GDM1 (cell line): Measurements from ENCODE around the gene PGM2L1.

Experiments
- DNase-seq: peaks from one replicate; lab custom pipeline; 2025; lab: John Stamatoyannopoulos, UW

The PGM2L1 gene

DNA sequence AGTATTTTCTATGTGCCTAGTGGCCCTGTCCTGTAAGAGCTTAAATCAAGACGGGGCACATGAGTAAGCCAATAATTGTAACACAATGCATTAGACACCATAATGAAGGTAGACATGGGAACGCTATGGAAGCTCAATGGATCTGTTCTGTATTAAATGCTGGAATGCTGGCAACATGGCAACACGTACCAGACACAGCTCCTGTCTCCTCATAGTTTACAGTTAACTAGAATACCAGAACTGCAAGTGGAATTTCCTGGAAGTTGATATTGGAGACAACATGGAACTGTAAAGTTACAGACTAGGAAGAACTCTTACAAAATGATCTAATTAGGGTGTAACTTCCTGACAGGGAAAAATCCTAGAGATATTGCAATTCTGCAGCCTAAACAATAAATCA is 99.2 kb downstream of the PGM2L1 start:
- DNase-seq = no peak

DNA sequence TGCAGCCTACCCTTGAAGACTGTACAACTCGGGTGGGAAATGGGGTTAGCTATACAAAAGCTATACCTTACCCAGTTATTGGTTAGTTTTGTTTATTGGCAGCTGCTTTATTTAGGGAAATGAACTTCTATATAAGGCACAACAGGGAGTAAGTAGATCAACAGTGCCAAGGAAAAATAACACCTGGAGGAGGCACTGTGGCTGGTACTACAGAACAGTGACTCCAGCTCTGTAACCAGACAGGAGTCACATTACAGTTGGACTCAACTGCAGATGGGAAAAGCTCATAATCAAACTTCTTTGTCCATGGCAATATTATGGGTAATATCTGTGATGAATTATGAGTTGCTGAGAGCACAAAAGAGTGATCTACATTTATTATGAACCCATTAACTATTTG is 100.7 kb downstream of the PGM2L1 start:
- DNase-seq = no peak

DNA sequence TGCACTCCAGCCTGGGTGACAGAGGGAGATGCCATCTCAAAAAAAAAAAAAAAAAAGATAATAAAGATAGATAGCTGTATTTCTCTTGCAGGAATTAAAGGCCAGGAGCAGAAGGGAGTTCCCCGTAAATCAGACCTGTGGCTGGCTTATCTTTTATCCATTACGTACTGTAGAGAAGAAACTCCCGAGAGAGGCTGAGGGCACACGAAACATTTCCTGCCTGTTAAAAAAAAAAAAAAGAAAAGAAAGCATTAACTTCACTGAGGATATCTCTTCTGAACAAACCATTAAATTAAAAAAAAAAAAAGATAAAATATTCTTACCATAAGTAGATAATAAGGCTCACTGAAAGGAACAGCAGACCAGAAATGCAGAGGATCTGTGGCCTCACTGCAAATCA is 109.3 kb downstream of the PGM2L1 start:
- no peak for DNase-seq

DNA sequence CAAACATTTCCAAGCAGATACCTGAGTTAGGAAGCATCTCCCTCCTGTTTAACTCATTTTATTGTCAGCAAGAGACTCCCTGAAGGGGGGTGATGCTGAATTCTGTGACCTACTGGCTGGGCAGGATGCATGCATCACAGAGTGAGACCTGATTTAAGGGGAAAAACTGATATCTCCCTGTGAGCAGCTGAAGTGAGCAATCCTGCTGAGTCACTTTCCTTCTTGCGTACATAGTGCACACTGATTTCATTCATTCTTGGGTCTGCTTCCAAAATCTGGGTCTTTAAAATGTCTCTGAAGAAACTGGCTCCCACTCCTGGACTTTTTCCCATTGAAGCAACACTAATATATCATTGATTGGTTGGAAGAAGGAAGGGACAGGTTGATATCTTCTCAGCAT is 110.1 kb downstream of the PGM2L1 start:
- DNase-seq = no peak

DNA sequence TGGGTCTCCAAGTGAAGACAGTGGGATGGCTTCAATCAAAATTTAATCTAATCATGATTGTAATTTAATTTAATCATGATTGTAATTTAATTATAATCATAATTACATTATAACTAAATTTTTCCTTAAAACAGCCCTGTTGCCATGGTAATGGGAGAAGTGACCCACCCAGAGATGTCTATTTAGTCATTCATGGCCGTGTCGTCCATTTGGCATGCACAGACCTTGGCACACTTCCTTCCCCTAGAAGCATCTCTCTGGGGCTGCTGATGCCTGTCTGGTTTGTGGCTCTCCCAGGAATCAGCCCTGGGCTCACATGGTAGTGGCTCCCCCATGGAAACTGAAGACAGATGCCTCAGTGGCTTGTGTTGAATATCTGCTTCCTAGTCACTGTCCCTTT is 113.8 kb downstream of the PGM2L1 start:
- no peak for DNase-seq

DNA sequence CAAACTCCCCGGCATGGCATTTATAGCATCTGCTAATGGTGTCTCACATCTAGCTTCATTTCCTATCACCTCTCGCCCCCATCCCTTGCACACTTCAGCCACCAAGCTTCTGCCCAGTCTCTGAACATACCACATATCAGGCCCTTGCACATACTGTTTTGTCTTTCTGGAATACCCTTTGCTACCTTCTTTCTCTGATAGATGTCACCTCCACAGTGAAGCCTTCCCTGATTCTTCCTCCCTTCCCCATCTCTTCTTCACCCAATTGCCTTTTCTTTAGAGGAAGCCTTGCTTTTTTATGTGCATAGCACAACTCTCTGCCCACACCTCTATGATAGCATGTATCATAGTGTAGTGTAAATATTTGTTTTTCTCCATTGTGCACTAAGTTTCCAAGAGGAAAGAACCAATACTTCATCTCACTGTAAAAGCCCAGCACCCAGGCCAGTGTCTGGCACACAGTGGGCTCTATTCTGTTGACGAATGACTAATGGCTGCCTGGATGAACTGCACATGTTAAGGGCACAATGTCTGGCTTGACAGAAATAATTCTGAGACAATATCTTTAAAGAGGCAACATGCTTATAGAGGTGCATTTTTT is 114.6 kb downstream of the PGM2L1 start:
- no peak for DNase-seq

DNA sequence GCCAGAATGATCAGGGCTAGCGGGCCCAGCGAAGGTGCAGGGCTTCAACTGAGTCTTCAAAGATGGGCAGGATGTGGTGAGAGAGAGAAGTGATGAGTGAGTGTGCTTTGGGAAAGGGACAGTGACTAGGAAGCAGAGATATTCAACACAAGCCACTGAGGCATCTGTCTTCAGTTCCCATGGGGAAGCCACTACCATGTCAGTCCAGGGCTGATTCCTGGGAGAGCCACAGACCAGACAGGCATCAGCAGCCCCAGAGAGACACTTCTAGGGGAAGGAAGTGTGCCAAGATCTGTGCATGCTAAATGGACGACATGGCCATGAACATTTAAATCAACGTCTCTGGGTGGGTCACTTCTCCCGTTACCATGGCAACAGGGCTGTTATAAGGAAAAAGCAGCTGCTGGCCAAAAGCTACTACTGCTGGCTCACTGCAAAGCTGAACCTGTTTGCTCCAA is 115.3 kb downstream of the PGM2L1 start:
- no peak for DNase-seq

DNA sequence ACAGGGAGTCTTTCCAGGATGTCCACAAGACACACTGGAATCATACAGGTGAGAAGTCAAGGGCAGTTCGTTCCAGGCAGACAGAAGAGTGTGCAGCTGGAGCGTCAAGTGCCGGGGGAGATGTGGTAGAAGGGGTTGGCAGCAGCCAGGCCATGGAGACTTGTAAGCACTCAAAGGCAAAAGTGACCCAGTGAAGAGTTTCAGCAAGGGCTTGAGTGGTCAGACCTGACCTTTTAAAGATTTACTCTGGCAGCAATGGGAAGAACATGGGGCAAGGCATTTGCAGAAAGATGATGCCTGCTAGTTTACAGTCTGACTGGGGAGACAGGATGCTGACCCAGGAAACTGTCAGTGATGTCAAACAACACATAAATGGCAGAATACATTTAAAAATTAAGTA is 115.8 kb downstream of the PGM2L1 start:
- DNase-seq = no peak

DNA sequence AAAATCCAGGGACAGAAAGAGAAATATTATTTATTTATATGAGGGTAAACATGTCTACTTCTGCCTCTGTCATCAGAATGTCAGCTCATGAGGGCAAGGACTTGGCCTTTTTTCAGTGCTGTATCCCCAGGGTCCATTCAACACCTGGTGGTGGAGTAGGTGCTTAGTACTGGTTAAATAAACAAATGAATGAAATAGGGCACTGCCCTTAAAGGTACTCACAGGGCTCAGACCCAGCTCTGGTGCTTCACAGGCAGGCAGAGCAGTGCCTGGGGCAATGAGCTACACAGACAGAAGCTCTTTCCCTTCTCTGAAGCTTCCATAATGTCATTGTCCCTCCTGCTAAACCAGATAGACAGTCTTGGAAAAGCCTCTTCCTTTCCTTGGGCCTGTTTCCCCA is 117.7 kb downstream of the PGM2L1 start:
- no peak for DNase-seq
